ENCODE data around the gene TLK1.

GRCh38 chr2:170991398-170992182 lies 169.1 kb downstream of the TLK1 start:
- TF ChIP-seq CTCF (IDR thresholded peaks at IDR 0.05) (no peak), POLR2A (IDR thresholded peaks at IDR 0.05) (no peak)
